Heart right ventricle (tissue), 16 donors: Measurements from ENCODE around the gene BMPR1A. TPM values are rescaled to one million over a fixed set of nuclear protein-coding genes. Genes with fewer than 3 reads are reported as not detected.

Experiments used
- ATAC-seq, 8 donors: fragments of 200-7000 bp; cut with Tn5 transposase; one replicate each; pipeline ENCODE4 v1.9.1; 2020; ENCODE audit warnings: mild to moderate bottlenecking in 8 of 8, moderate library complexity in 8 of 8, moderate number of reproducible peaks in 1 of 8
- DNase-seq, 2 donors: peaks; one replicate each; pipeline ENCODE4 v3.0.0-alpha.2; 2020
- H3K27ac ChIP-seq, 10 donors: fragments of 200-600 bp; sonication (generic) in 2 of 10; one replicate each; pipeline versions ENCODE4 v1.5.0 to v1.8.0; 2020 to 2022; ENCODE audit warnings: mild to moderate bottlenecking in 3 of 10
- H3K27me3 ChIP-seq, 7 donors: fragments of 200-600 bp; one replicate each; pipeline ENCODE4 v1.8.0; 2021 to 2022; ENCODE audit warnings: mild to moderate bottlenecking in 2 of 7
- H3K36me3 ChIP-seq, 9 donors: fragments of 200-600 bp; sonication (generic) in 1 of 9; one replicate each; pipeline versions ENCODE4 v1.5.0 to v1.8.0; 2020 to 2022; ENCODE audit warnings: mild to moderate bottlenecking in 2 of 9
- H3K4me1 ChIP-seq, 9 donors: fragments of 200-600 bp; sonication (generic) in 1 of 9; one replicate each; pipeline versions ENCODE4 v1.5.0 to v1.8.0; 2020 to 2022; ENCODE audit warnings: mild to moderate bottlenecking in 4 of 9
- H3K4me3 ChIP-seq, 10 donors: fragments of 200-600 bp; sonication (generic) in 2 of 10; one replicate each; pipeline versions ENCODE4 v1.5.0 to v1.8.0; 2020 to 2022; ENCODE audit warnings: mild to moderate bottlenecking in 7 of 10, moderate library complexity in 2 of 10
- H3K9me3 ChIP-seq, 11 donors: fragments of 200-600 bp in 10 of 11; sonication (generic) in 2 of 11; one replicate each; pipeline versions ENCODE4 v1.5.0 to v1.8.0; 2013 to 2022; ENCODE audit warnings: mild to moderate bottlenecking in 2 of 11, control low read depth in 1 of 11, moderate library complexity in 1 of 11
- CTCF ChIP-seq, 9 donors: fragments of 200-600 bp; sonication (generic) in 2 of 9; IDR thresholded peaks; one replicate each; pipeline versions ENCODE4 v1.5.0 to v1.8.0; 2021 to 2022; ENCODE audit warnings: antibody characterized with exemption in 9 of 9, mild to moderate bottlenecking in 5 of 9, moderate library complexity in 1 of 9
- WGBS, 2 donors: extraction: QIAGEN DNeasy Blood & Tissue Kit; methylation state at CpG; one replicate each; pipeline ENCODE4 v1.1.7; 2013; ENCODE audit warnings: inconsistent platforms in 1 of 2; 5-methylcytosine and 5-hydroxymethylcytosine counted together
- intact Hi-C, 10 donors: fragments of 100-400 bp; cut with DNase I; formaldehyde crosslinking; loops; one replicate each; pipeline versions ENCODE4 v1.11.1 to v1.14.2; 2022
- polyA plus RNA-seq, 2 donors: library from polyadenylated mRNA; stranded (reverse); fragments of 200-250 nt; gene quantifications; one replicate each; pipeline ENCODE4 v1.2.3, GENCODE V29; 2013
- total RNA-seq, 10 donors: library from RNA; stranded (reverse); fragmentation: NEBNext Ultra II Directional in 3 of 10; extraction: Animal tissue kit (Norgen Biotek cat#: 25700) in 3 of 10; gene quantifications; one replicate each; pipeline versions ENCODE4 v1.2.1 to v1.2.4, GENCODE V29; 2021 to 2023
- donor health status: Arrhythmogenic right ventricular cardiomyopathy.
- donor health status: ischemic (EF 13 %, LVEDD 7.1; RV severe dilation, severe dysfunction).
- donor health status: healthy with polysubstance abuse.
- donor health status: DM: no; HTN: yes; CAD: no.
- donor health status: DM: no; HTN: no; CAD: no.
- donor health status: ischemic (EF 25% LVEDD 6.9; RV normal size, moderate dysfunction).
- donor health status: ischemic (EF 25% LVEDD 5.7; RV mildly dilated, moderate dysfunction).
- donor health status: healthy.
- donor health status: DM: yes; HTN: yes; CAD: no.
- donor health status: Ischemic cardiomyopathy.
- donor health status: ischemic (EF 35%, LVEDD 5.7; RV mildly dilated, moderate dysfunction).
- donor health status: nonischemic (EF 11% LVEDD 7.7; RV severe dilation, severe dysfunction).
- donor health status: DM: yes; HTN: yes; CAD: no.
- donor health status: PGD.
- donor health status: ischemic (EF 29% LVEDD 5.4; RV normal size, mild dysfunction).
- donor health status: nonischemic (EF 23%, LVEDD 6.1; RV moderate dilation, normal function).

BMPR1A gene
- total and polyA plus RNA-seq, 12 donors, result 6.7 to 69.0 (median 45.6) TPM

- H3K27ac ChIP-seq, result peak overlapping the region in 2 of 10 donors; percentile 1 to 3
- H3K36me3 ChIP-seq, result no peaks in the 10 kb centered on the region
- H3K9me3 ChIP-seq, result no peaks in the 10 kb centered on the region
- DNase-seq (no peak), ATAC-seq (no peak)
- H3K27me3 ChIP-seq, result peaks cover 0 to 6% (median 0%) of the 10 kb centered on the region in 7 donors
- TF ChIP-seq CTCF (IDR thresholded peaks at IDR 0.05), result no peak
- no peak overlapping the region for H3K4me3 ChIP-seq
- 69 to 86% methylated on average over 2 of the region's 2 CpGs for WGBS, 2 donors
- intact Hi-C loops, result no loop called here
- peaks cover 0 to 37% (median 11%) of the 10 kb centered on the region in 9 donors for H3K4me1 ChIP-seq
These were observed 46.7 kb downstream of the BMPR1A start for GRCh38 chr10:86803156-86803555.

GRCh38 chr10:86804805-86805204 lies 48.4 kb downstream of the BMPR1A start:
- H3K9me3 ChIP-seq, result no peaks in the 10 kb centered on the region
- no peak for ATAC-seq
- peaks cover 0 to 6% (median 0%) of the 10 kb centered on the region in 7 donors for H3K27me3 ChIP-seq
- 81 to 88% methylated on average over 3 of the region's 3 CpGs for WGBS, 2 donors
- H3K27ac ChIP-seq, result no peak overlapping the region
- intact Hi-C loops, result no loop called here
- DNase-seq, result no peak
- H3K4me3 ChIP-seq, result no peak overlapping the region
- TF ChIP-seq CTCF (IDR thresholded peaks at IDR 0.05), result no peak
- no peaks in the 10 kb centered on the region for H3K36me3 ChIP-seq
- H3K4me1 ChIP-seq, result peaks cover 0 to 20% (median 0%) of the 10 kb centered on the region in 9 donors

GRCh38 chr10:86813101-86813500 lies 56.7 kb downstream of the BMPR1A start:
- Histone ChIP-seq H3K27ac (no peak overlapping the region), H3K4me3 (no peak overlapping the region), H3K9me3 (no peaks in the 10 kb centered on the region), H3K4me1 (peaks cover 3 to 33% (median 23%) of the 10 kb centered on the region in 9 donors), H3K36me3 (no peaks in the 10 kb centered on the region), H3K27me3 (peaks cover 0 to 2% (median 0%) of the 10 kb centered on the region in 7 donors)
- DNase-seq (no peak), ATAC-seq (no peak)
- no peak for TF ChIP-seq CTCF (IDR thresholded peaks at IDR 0.05)
- 70 to 77% methylated on average over 4 of the region's 4 CpGs for WGBS, 2 donors
- intact Hi-C loops, result no loop called here

GRCh38 chr10:86813982-86814381 lies 57.6 kb downstream of the BMPR1A start:
- intact Hi-C loops, result no loop called here
- peaks cover 3 to 33% (median 23%) of the 10 kb centered on the region in 9 donors for H3K4me1 ChIP-seq
- H3K27me3 ChIP-seq, result peaks cover 0 to 9% (median 0%) of the 10 kb centered on the region in 7 donors
- 72 to 80% methylated on average over 1 of the region's 1 CpG for WGBS, 2 donors
- no peak for DNase-seq
- peak overlapping the region in 3 of 10 donors; percentile 8 to 59 (median 38) for H3K27ac ChIP-seq
- peak in 1 of 8 donors; percentile 14 for ATAC-seq
- H3K9me3 ChIP-seq, result no peaks in the 10 kb centered on the region
- no peak for TF ChIP-seq CTCF (IDR thresholded peaks at IDR 0.05)
- H3K4me3 ChIP-seq, result no peak overlapping the region
- H3K36me3 ChIP-seq, result no peaks in the 10 kb centered on the region
